ENCODE data around the gene SERINC1.

- no peak for TF ChIP-seq CTCF (conservative IDR thresholded peaks at IDR 0.05 in 1 of 2, IDR thresholded peaks at IDR 0.05 in 1 of 2; ENCODE audit: low read depth in 1 of 2, low read length in 2 of 2)
- TF ChIP-seq EZH2 (IDR thresholded peaks at IDR 0.05; ENCODE audit: low read length, missing control alignments): no peak
Observed at GRCh38 chr6:122400121-122400450, 71.5 kb downstream of the SERINC1 start.
